ENCODE data around the gene LMO7. TPM values are rescaled to one million over a fixed set of nuclear protein-coding genes. Genes with fewer than 3 reads are reported as not detected.

The LMO7 gene
- total and polyA plus RNA-seq, 2 experiments from 2014 or later, result 47.2 to 105 TPM

GRCh38 chr13:75652726-75653125, 16.6 kb downstream of the LMO7 start:
- H3K4me1 ChIP-seq (ENCODE audit: insufficient read depth), result no peaks in the 10 kb centered on the region
- no peaks in the 10 kb centered on the region for H3K27me3 ChIP-seq
- no peaks in the 10 kb centered on the region for H3K79me2 ChIP-seq
- H2AFZ ChIP-seq, result no peak overlapping the region
- H4K20me1 ChIP-seq (ENCODE audit: insufficient read depth, poor library complexity, severe bottlenecking), result no peaks in the 10 kb centered on the region
- no peaks in the 10 kb centered on the region for H3K36me3 ChIP-seq (replicated peaks; ENCODE audit: insufficient read depth, low read depth)
- H3K4me3 ChIP-seq, result no peak overlapping the region
- 88% methylated on average over 2 of the region's 2 CpGs for WGBS (ENCODE audit: low lambda C conversion rate, missing lambda C conversion rate)
- DNase-seq (ENCODE audit: low spot score), result no peak
- H3K4me2 ChIP-seq, result no peak overlapping the region
- no peaks in the 10 kb centered on the region for H3K9me3 ChIP-seq (ENCODE audit: low read depth)
- H3K27ac ChIP-seq, result no peak overlapping the region
- TF ChIP-seq EZH2phosphoT487 (IDR thresholded peaks at IDR 0.05; ENCODE audit: low read depth, severe bottlenecking, unreplicated experiment), result no peak
- no peak for TF ChIP-seq EZH2 (IDR thresholded peaks at IDR 0.05; ENCODE audit: borderline replicate concordance)
- no peak for TF ChIP-seq CTCF (IDR thresholded peaks at IDR 0.05; ENCODE audit: poor library complexity)
- no peaks in the 10 kb centered on the region for H3K9me2 ChIP-seq (replicated peaks; ENCODE audit: insufficient read depth)

GRCh38 chr13:75656425-75656989, 20.4 kb downstream of the LMO7 start:
- Histone ChIP-seq H3K27me3 (no peaks in the 10 kb centered on the region), H3K4me3 (no peak overlapping the region), H3K27ac (no peak overlapping the region), H3K4me2 (no peak overlapping the region), H3K4me1 (ENCODE audit: insufficient read depth) (no peaks in the 10 kb centered on the region), H3K9me2 (replicated peaks; ENCODE audit: insufficient read depth) (no peaks in the 10 kb centered on the region), H3K9me3 (ENCODE audit: low read depth) (no peaks in the 10 kb centered on the region), H3K36me3 (replicated peaks; ENCODE audit: insufficient read depth, low read depth) (no peaks in the 10 kb centered on the region), H3K79me2 (no peaks in the 10 kb centered on the region), H4K20me1 (ENCODE audit: insufficient read depth, poor library complexity, severe bottlenecking) (no peaks in the 10 kb centered on the region), H2AFZ (no peak overlapping the region)
- TF ChIP-seq CTCF (IDR thresholded peaks at IDR 0.05; ENCODE audit: poor library complexity) (no peak), EZH2 (IDR thresholded peaks at IDR 0.05; ENCODE audit: borderline replicate concordance) (no peak), EZH2phosphoT487 (IDR thresholded peaks at IDR 0.05; ENCODE audit: low read depth, severe bottlenecking, unreplicated experiment) (no peak)
- DNase-seq (ENCODE audit: low spot score), result no peak
- 99% methylated on average over 3 of the region's 3 CpGs for WGBS (ENCODE audit: low lambda C conversion rate, missing lambda C conversion rate)

- no peak overlapping the region for H3K4me2 ChIP-seq
Measured at GRCh38 chr13:75657111-75657510, 21.0 kb downstream of the LMO7 start.

More at GRCh38 chr13:75657111-75657510, 21.0 kb downstream of the LMO7 start:
- TF ChIP-seq EZH2phosphoT487 (IDR thresholded peaks at IDR 0.05; ENCODE audit: low read depth, severe bottlenecking, unreplicated experiment) (no peak), EZH2 (IDR thresholded peaks at IDR 0.05; ENCODE audit: borderline replicate concordance) (no peak), CTCF (IDR thresholded peaks at IDR 0.05; ENCODE audit: poor library complexity) (no peak)
- H3K4me3 ChIP-seq, result no peak overlapping the region
- no peak for DNase-seq (ENCODE audit: low spot score)
- WGBS (ENCODE audit: low lambda C conversion rate, missing lambda C conversion rate), result 100% methylated on average over 1 of the region's 1 CpG
- no peaks in the 10 kb centered on the region for H4K20me1 ChIP-seq (ENCODE audit: insufficient read depth, poor library complexity, severe bottlenecking)
- H3K27me3 ChIP-seq, result no peaks in the 10 kb centered on the region
- H3K4me1 ChIP-seq (ENCODE audit: insufficient read depth), result no peaks in the 10 kb centered on the region
- no peaks in the 10 kb centered on the region for H3K9me3 ChIP-seq (ENCODE audit: low read depth)
- H3K9me2 ChIP-seq (replicated peaks; ENCODE audit: insufficient read depth), result no peaks in the 10 kb centered on the region
- no peaks in the 10 kb centered on the region for H3K79me2 ChIP-seq
- H3K36me3 ChIP-seq (replicated peaks; ENCODE audit: insufficient read depth, low read depth), result no peaks in the 10 kb centered on the region
- H2AFZ ChIP-seq, result no peak overlapping the region
- H3K27ac ChIP-seq, result no peak overlapping the region
